Panc1 (cell line): Measurements from ENCODE around the gene BCL2L2. TPM values are rescaled to one million over a fixed set of nuclear protein-coding genes. Genes with fewer than 3 reads are reported as not detected.

ENCODE experiments used
- ATAC-seq: fragments of 200-7000 bp; cut with Tn5 transposase; 2 replicates; pipeline ENCODE4 v1.9.1; 2020; ENCODE audit warnings: mild to moderate bottlenecking, moderate library complexity
- BruUV-seq: library from RNA; stranded (reverse); fragments of 400-500 nt; replicated peaks from 2 replicates; lab custom pipeline; 2021; lab: Mats Ljungman, UMichigan
- CTCF ChIA-PET: fragments of 300-600 bp; sonication (Branson Sonifier 250); formaldehyde crosslinking; loops from one replicate; lab custom pipeline; 2022; ENCODE audit warnings: antibody characterized with exemption; lab: Charles Lee
- POLR2A ChIA-PET: fragments of 300-600 bp; sonication (Branson Sonifier 250); formaldehyde crosslinking; loops from one replicate; lab custom pipeline; 2022; ENCODE audit warnings: antibody characterized with exemption; lab: Charles Lee
- DNase-seq: peaks from one replicate; pipeline ENCODE4 v3.0.0-alpha.2; 2010; ENCODE audit warnings: low read depth, low spot score
- H3K27ac ChIP-seq: 2 replicates; pipeline ENCODE4 v1.5.1; 2011; ENCODE audit warnings: mild to moderate bottlenecking, low read length, inconsistent platforms
- H3K27me3 ChIP-seq: fragments of 200-500 bp; sonication (Bioruptor generic); 2 replicates; pipeline ENCODE4 v1.6.0; 2014; ENCODE audit warnings: low read length, inconsistent platforms; ENCODE audit not compliant: control insufficient read depth, insufficient read depth
- H3K36me3 ChIP-seq: fragments of 200-500 bp; sonication (Bioruptor generic); 2 replicates; pipeline ENCODE4 v1.5.1; 2014; ENCODE audit warnings: inconsistent platforms, mild to moderate bottlenecking, low read length, moderate library complexity; ENCODE audit not compliant: control insufficient read depth, insufficient read depth
- H3K4me1 ChIP-seq: 2 replicates; pipeline ENCODE4 v1.5.1; 2011; ENCODE audit warnings: inconsistent platforms, mild to moderate bottlenecking, low read length, moderate library complexity; ENCODE audit not compliant: control insufficient read depth, insufficient read depth
- H3K4me3 ChIP-seq, 2 experiments: 2 replicates each; pipeline ENCODE4 v1.5.1; 2011 to 2012; ENCODE audit warnings: low read depth in 2 of 2, low read length in 2 of 2, mild to moderate bottlenecking in 2 of 2, inconsistent platforms in 1 of 2, moderate library complexity in 1 of 2
- H3K9me3 ChIP-seq: fragments of 200-500 bp; sonication (Bioruptor generic); 2 replicates; pipeline ENCODE4 v1.5.1; 2014; ENCODE audit warnings: low read depth, mild to moderate bottlenecking, inconsistent platforms, low read length, moderate library complexity; ENCODE audit not compliant: control insufficient read depth, insufficient read depth
- POLR2AphosphoS5 ChIP-seq: IDR thresholded peaks from 2 replicates; pipeline ENCODE4 v1.6.1; 2012; ENCODE audit warnings: mild to moderate bottlenecking, low read depth, low read length, moderate library complexity
- SIN3A ChIP-seq: IDR thresholded peaks from 2 replicates; pipeline ENCODE4 v1.6.1; 2012; ENCODE audit warnings: low read depth, mild to moderate bottlenecking, low read length, moderate library complexity, borderline replicate concordance; ENCODE audit not compliant: insufficient read depth
- TCF7L2 ChIP-seq: IDR thresholded peaks from 2 replicates; pipeline ENCODE4 v1.6.1; 2011; ENCODE audit warnings: mild to moderate bottlenecking, low read depth, low read length, inconsistent platforms
- in situ Hi-C: cut with HindIII; loops from 2 replicates; pipeline ENCODE4 v1.10.0; 2016; ENCODE audit warnings: low sequenced_read_pairs, low pct_unique_long_range_greater_than_20kb
- intact Hi-C: fragments of 100-400 bp; cut with micrococcal nuclease; formaldehyde crosslinking; loops from one replicate; pipeline ENCODE4 v1.10.0; 2022; ENCODE audit not compliant: unreplicated experiment
- total RNA-seq: library from RNA; stranded (reverse); gene quantifications from one replicate; pipeline ENCODE4 v1.2.1, GENCODE V29; 2021; ENCODE audit not compliant: unreplicated experiment
- TF ChIP-seq, protein P1 (sequence below), 2 experiments: IDR thresholded peaks; 2 replicates each; pipeline ENCODE4 v1.6.1; 2011 to 2012; ENCODE audit warnings: low read depth in 2 of 2, control low read depth in 1 of 2, low read length in 1 of 2, mild to moderate bottlenecking in 1 of 2, moderate library complexity in 1 of 2; ENCODE audit not compliant: insufficient read depth in 1 of 2
- TF ChIP-seq, protein P2 (sequence below): fragments of 450-650 bp; IDR thresholded peaks from 2 replicates; pipeline ENCODE4 v1.5.1; 2017; ENCODE audit warnings: mild to moderate bottlenecking

Gene BCL2L2
- total RNA-seq, 1 experiment from 2014 or later, result 18.9 TPM

DNA sequence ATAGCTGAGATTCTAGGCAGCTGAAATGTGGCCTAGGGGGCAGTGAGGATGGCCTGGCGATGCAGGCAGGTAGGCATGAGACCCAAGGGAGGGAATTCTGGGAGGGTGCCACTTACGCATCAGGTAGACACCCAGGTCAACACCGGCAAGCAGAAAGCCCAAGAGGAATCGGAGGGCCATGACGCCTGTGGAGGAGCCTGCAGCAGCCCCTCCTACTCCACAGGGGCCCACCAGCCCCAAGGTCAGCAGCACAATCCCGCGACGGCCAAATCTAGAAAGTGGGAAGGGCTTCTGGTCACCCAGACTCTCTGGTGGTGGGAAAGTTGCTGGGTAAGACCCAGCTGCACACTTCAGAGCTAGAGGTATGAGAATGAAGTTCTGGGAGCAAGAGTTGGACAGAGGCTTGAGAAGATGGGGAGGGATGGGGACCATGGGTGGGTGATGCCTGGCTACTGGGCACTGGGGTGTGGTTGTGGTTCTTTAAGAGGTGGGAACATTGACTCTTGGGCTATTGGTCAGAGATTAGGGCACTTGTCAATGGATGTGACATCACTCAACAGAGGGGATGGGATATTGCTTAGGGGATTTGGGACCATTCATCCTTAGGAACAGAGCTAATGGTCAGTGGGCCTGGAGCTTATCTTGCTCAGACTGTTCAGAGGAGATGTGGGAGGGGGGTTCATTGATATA, 42.7 kb downstream of the BCL2L2 start:
- Histone ChIP-seq H3K4me3 (no peak overlapping the region), H3K9me3 (no peaks in the 10 kb centered on the region), H3K4me1 (no peaks in the 10 kb centered on the region), H3K27ac (no peak overlapping the region), H3K27me3 (peaks cover 6% of the 10 kb centered on the region), H3K36me3 (no peaks in the 10 kb centered on the region)
- in situ Hi-C loops (no loop called here), intact Hi-C loops (no loop called here)
- no TSS peak for BruUV-seq
- TF ChIP-seq SIN3A, result no peak
- TF ChIP-seq, protein P1, sequence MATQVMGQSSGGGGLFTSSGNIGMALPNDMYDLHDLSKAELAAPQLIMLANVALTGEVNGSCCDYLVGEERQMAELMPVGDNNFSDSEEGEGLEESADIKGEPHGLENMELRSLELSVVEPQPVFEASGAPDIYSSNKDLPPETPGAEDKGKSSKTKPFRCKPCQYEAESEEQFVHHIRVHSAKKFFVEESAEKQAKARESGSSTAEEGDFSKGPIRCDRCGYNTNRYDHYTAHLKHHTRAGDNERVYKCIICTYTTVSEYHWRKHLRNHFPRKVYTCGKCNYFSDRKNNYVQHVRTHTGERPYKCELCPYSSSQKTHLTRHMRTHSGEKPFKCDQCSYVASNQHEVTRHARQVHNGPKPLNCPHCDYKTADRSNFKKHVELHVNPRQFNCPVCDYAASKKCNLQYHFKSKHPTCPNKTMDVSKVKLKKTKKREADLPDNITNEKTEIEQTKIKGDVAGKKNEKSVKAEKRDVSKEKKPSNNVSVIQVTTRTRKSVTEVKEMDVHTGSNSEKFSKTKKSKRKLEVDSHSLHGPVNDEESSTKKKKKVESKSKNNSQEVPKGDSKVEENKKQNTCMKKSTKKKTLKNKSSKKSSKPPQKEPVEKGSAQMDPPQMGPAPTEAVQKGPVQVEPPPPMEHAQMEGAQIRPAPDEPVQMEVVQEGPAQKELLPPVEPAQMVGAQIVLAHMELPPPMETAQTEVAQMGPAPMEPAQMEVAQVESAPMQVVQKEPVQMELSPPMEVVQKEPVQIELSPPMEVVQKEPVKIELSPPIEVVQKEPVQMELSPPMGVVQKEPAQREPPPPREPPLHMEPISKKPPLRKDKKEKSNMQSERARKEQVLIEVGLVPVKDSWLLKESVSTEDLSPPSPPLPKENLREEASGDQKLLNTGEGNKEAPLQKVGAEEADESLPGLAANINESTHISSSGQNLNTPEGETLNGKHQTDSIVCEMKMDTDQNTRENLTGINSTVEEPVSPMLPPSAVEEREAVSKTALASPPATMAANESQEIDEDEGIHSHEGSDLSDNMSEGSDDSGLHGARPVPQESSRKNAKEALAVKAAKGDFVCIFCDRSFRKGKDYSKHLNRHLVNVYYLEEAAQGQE (IDR thresholded peaks at IDR 0.05; ENCODE audit: insufficient read depth in 1 of 2, low read depth in 2 of 2, low read length in 1 of 2), result no peak
- TF ChIP-seq, protein P2, sequence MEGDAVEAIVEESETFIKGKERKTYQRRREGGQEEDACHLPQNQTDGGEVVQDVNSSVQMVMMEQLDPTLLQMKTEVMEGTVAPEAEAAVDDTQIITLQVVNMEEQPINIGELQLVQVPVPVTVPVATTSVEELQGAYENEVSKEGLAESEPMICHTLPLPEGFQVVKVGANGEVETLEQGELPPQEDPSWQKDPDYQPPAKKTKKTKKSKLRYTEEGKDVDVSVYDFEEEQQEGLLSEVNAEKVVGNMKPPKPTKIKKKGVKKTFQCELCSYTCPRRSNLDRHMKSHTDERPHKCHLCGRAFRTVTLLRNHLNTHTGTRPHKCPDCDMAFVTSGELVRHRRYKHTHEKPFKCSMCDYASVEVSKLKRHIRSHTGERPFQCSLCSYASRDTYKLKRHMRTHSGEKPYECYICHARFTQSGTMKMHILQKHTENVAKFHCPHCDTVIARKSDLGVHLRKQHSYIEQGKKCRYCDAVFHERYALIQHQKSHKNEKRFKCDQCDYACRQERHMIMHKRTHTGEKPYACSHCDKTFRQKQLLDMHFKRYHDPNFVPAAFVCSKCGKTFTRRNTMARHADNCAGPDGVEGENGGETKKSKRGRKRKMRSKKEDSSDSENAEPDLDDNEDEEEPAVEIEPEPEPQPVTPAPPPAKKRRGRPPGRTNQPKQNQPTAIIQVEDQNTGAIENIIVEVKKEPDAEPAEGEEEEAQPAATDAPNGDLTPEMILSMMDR, result no peak
- no peak for TF ChIP-seq TCF7L2
- TF ChIP-seq POLR2AphosphoS5, result no peak
- ATAC-seq, result no peak
- ChIA-PET CTCF (interaction anchor here (0.7 kb wide), 1 partner anchor 117 kb away, joined by 3 read pairs; no protein-coding TSS in a partner anchor), POLR2A (no interaction called here)
- DNase-seq, result no peak

DNA sequence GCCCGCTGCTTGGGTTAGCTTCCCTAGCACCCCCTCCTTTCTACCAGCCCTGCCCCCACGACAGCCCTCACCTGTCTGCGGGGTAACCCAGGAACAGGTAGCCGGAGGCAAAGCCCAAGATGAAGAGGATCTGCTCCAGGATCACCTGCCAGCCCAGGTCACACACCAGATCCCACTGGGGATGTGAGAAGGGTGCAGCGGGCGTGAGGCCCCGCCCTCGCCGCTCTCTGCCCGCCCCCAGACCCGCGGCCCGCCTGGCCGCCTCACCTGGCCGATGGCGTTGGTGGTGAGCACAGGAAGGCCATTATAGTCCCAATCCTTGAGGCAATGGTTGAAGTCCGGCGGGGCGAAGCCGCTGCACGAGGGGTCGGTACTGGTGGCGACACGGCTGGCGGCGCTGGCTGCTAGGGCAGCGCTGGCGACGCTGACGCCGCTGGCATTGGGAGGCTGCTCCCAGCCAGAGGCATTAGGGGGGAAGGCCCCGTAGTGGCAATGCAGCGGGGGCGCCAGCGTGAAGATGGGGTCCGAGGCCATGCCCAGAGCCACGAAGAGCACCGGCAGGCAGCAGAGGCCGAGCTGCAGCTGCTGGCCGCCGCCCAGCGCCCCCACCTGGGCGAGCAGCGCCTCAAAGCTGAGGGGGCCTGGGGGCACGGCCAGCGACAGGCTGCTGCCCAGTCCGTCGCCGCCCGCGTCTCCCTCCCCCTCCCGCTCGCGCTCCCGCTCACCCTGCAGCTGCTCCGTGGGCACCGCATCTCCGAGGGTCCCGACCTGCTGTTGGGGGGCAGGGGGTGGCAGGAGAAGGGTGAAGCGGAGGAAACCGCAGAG, 45.3 kb downstream of the BCL2L2 start:
- DNase-seq, result no peak
- intact Hi-C loops, result no loop called here
- no peak overlapping the region for H3K27ac ChIP-seq
- TF ChIP-seq TCF7L2, result no peak
- TF ChIP-seq, protein P2, result peak; percentile 25; the same call in 1 of the 2 replicates
- no peak for TF ChIP-seq POLR2AphosphoS5
- ChIA-PET CTCF (interaction anchor here (0.7 kb wide), 1 partner anchor 12 kb away, joined by 14 read pairs; no protein-coding TSS in a partner anchor), POLR2A (no interaction called here)
- ATAC-seq, result peak; percentile 54
- H3K9me3 ChIP-seq, result no peaks in the 10 kb centered on the region
- no TSS peak for BruUV-seq
- in situ Hi-C loops, result no loop called here
- H3K36me3 ChIP-seq, result no peaks in the 10 kb centered on the region
- no peaks in the 10 kb centered on the region for H3K4me1 ChIP-seq
- H3K4me3 ChIP-seq, result peak overlapping the region; percentile 37 to 47
- H3K27me3 ChIP-seq, result peaks cover 11% of the 10 kb centered on the region
